NCI-H2029 treated with DMSO at 0.1 percent for 48 hours (cell line): ENCODE results near the gene ELL.

Source experiments
- DNase-seq: peaks from one replicate; lab custom pipeline; 2025; lab: John Stamatoyannopoulos, UW

Gene ELL

GRCh38 chr19:18445262-18445948 lies 76.5 kb downstream of the ELL start:
- no peak for DNase-seq

GRCh38 chr19:18444513-18444912 lies 77.4 kb downstream of the ELL start:
- no peak for DNase-seq

- no peak for DNase-seq
Measured at GRCh38 chr19:18443831-18444230, 78.0 kb downstream of the ELL start.

- no peak for DNase-seq
Measured at GRCh38 chr19:18443406-18443805, 78.5 kb downstream of the ELL start.

- no peak for DNase-seq
Measured at GRCh38 chr19:18442941-18443340, 78.9 kb downstream of the ELL start.

- DNase-seq, result no peak
Measured at GRCh38 chr19:18441804-18442788, 79.8 kb downstream of the ELL start.

GRCh38 chr19:18440936-18441803 lies 80.7 kb downstream of the ELL start:
- no peak for DNase-seq

- DNase-seq, result no peak
Measured at GRCh38 chr19:18440415-18440877, 81.4 kb downstream of the ELL start.

GRCh38 chr19:18439910-18440237 lies 82.0 kb downstream of the ELL start:
- no peak for DNase-seq

GRCh38 chr19:18439025-18439909 lies 82.6 kb downstream of the ELL start:
- no peak for DNase-seq

- no peak for DNase-seq
Measured at GRCh38 chr19:18438331-18439024, 83.4 kb downstream of the ELL start.

GRCh38 chr19:18437491-18438330 lies 84.2 kb downstream of the ELL start, which contains the start of gene ISYNA1:
TSS of gene ISYNA1 (minus strand) at chr19:18438133. CDS start at chr19:18437979, 154 bp downstream.
- DNase-seq, result no peak

GRCh38 chr19:18436671-18437490 lies 85.0 kb downstream of the ELL start:
- DNase-seq, result peak; percentile 17

- no peak for DNase-seq
Measured at GRCh38 chr19:18435842-18436670, 85.8 kb downstream of the ELL start.

- no peak for DNase-seq
Measured at GRCh38 chr19:18435178-18435841, 86.6 kb downstream of the ELL start.

- DNase-seq, result no peak
Measured at GRCh38 chr19:18434411-18435175, 87.3 kb downstream of the ELL start.
